ENCODE data around the gene DEAF1.

Gene DEAF1

GRCh38 chr11:596374-596773 lies 98.6 kb downstream of the DEAF1 start:
- H3K4me3 ChIP-seq (ENCODE audit: low read depth, low read length): no peak overlapping the region
- DNase-seq (ENCODE audit: low read depth): no peak
- TF ChIP-seq, protein P1, sequence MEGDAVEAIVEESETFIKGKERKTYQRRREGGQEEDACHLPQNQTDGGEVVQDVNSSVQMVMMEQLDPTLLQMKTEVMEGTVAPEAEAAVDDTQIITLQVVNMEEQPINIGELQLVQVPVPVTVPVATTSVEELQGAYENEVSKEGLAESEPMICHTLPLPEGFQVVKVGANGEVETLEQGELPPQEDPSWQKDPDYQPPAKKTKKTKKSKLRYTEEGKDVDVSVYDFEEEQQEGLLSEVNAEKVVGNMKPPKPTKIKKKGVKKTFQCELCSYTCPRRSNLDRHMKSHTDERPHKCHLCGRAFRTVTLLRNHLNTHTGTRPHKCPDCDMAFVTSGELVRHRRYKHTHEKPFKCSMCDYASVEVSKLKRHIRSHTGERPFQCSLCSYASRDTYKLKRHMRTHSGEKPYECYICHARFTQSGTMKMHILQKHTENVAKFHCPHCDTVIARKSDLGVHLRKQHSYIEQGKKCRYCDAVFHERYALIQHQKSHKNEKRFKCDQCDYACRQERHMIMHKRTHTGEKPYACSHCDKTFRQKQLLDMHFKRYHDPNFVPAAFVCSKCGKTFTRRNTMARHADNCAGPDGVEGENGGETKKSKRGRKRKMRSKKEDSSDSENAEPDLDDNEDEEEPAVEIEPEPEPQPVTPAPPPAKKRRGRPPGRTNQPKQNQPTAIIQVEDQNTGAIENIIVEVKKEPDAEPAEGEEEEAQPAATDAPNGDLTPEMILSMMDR (IDR thresholded peaks at IDR 0.05; ENCODE audit: low read depth, low read length, missing control alignments): no peak

GRCh38 chr11:595400-595799 lies 99.6 kb downstream of the DEAF1 start:
- no peak for DNase-seq (ENCODE audit: low read depth)
- no peak overlapping the region for H3K4me3 ChIP-seq (ENCODE audit: low read depth, low read length)
- TF ChIP-seq, protein P1 (IDR thresholded peaks at IDR 0.05; ENCODE audit: low read depth, low read length, missing control alignments): no peak

Measured in GM12864 (cell line).